Glutamatergic neuron (in vitro differentiated cells): Measurements from ENCODE around the gene SCYL2. TPM values are rescaled to one million over a fixed set of nuclear protein-coding genes. Genes with fewer than 3 reads are reported as not detected.
"Not testable (repeated sequence)": the region's sequence is repeated elsewhere in the genome, so short reads cannot be mapped to it uniquely, and the experiment has no call there.

Experiments
- DNase-seq: peaks from one replicate; pipeline ENCODE4 v3.0.0; 2022
- H3K27ac Mint-ChIP-seq: one replicate; pipeline ENCODE4 v1.8.0; 2020; ENCODE audit warnings: mild to moderate bottlenecking, mixed read lengths, inconsistent platforms; ENCODE audit not compliant: unreplicated experiment
- H3K27me3 Mint-ChIP-seq: one replicate; pipeline ENCODE4 v1.8.0; 2020; ENCODE audit warnings: mild to moderate bottlenecking, moderate library complexity, mixed read lengths, inconsistent platforms; ENCODE audit not compliant: unreplicated experiment
- H3K36me3 Mint-ChIP-seq: one replicate; pipeline ENCODE4 v1.8.0; 2020; ENCODE audit warnings: mild to moderate bottlenecking, mixed read lengths, inconsistent platforms; ENCODE audit not compliant: unreplicated experiment
- H3K4me1 Mint-ChIP-seq: one replicate; pipeline ENCODE4 v1.8.0; 2020; ENCODE audit warnings: mild to moderate bottlenecking, low read depth, mixed read lengths, inconsistent platforms; ENCODE audit not compliant: unreplicated experiment
- H3K4me3 Mint-ChIP-seq: one replicate; pipeline ENCODE4 v1.8.0; 2020; ENCODE audit warnings: mild to moderate bottlenecking, mixed read lengths, inconsistent platforms; ENCODE audit not compliant: unreplicated experiment
- H3K9me3 Mint-ChIP-seq: one replicate; pipeline ENCODE4 v1.8.0; 2020; ENCODE audit warnings: mild to moderate bottlenecking, moderate library complexity, mixed read lengths, inconsistent platforms; ENCODE audit not compliant: unreplicated experiment
- total RNA-seq: library from RNA; stranded (reverse); fragmentation: NEBNext Ultra II Directional; extraction: Animal tissue kit (Norgen Biotek cat#: 25700); gene quantifications from one replicate; pipeline ENCODE4 v1.2.1, GENCODE V29; 2021; ENCODE audit not compliant: unreplicated experiment
- TF ChIP-seq, protein P1 (sequence below): fragments of 200-600 bp; sonication (generic); IDR thresholded peaks from one replicate; pipeline ENCODE4 v1.5.0; 2021; ENCODE audit not compliant: partially characterized antibody, unreplicated experiment

SCYL2 gene
- total RNA-seq, 1 donor from 2014 or later: 106 TPM

DNA sequence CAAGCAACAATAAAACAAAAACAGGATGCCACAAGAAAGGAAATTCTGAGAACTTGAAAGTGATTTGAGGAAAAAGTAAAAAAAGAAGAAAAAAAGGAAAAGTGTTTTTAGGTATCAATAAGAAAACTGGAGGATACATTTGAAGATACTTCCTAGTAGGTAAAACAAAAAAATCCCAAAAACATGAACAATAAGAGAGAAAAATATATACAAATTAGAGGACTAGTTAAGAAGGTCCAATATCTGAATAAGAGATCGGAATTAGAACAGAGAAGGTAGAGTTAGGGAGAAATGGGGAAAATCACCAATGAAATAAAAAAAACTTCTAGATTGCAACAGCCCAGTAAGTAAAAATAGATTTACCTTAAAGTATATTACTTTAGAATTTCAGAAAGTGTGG is 8.8 kb upstream of the SCYL2 start:
- H3K27me3 Mint-ChIP-seq: no peaks in the 10 kb centered on the region
- no peak overlapping the region for H3K27ac Mint-ChIP-seq
- H3K4me3 Mint-ChIP-seq: no peak overlapping the region
- H3K4me1 Mint-ChIP-seq: no peaks in the 10 kb centered on the region
- no peaks in the 10 kb centered on the region for H3K9me3 Mint-ChIP-seq
- DNase-seq: no peak
- TF ChIP-seq, protein P1, sequence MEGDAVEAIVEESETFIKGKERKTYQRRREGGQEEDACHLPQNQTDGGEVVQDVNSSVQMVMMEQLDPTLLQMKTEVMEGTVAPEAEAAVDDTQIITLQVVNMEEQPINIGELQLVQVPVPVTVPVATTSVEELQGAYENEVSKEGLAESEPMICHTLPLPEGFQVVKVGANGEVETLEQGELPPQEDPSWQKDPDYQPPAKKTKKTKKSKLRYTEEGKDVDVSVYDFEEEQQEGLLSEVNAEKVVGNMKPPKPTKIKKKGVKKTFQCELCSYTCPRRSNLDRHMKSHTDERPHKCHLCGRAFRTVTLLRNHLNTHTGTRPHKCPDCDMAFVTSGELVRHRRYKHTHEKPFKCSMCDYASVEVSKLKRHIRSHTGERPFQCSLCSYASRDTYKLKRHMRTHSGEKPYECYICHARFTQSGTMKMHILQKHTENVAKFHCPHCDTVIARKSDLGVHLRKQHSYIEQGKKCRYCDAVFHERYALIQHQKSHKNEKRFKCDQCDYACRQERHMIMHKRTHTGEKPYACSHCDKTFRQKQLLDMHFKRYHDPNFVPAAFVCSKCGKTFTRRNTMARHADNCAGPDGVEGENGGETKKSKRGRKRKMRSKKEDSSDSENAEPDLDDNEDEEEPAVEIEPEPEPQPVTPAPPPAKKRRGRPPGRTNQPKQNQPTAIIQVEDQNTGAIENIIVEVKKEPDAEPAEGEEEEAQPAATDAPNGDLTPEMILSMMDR: no peak
- no peaks in the 10 kb centered on the region for H3K36me3 Mint-ChIP-seq

DNA sequence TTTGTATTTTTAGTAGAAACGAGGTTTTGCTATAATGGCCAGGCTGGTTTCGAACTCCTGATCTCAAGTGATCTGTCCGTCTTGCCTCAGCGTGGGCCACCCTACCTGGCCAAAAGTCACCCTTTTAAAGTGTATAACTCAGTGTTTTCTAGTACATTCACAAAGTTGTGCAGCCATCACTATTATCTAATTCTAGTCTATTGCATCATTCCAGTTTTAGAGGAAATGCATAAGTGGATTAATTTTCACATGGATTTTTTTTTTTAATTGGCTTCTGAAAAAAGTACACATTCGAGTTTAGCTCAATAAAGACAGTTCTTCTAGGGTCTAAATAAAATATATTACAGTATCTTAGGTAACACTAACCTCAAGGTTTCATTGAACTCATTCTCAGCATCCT is 3.8 kb upstream of the SCYL2 start:
- no peak overlapping the region for H3K27ac Mint-ChIP-seq
- no peak overlapping the region for H3K4me3 Mint-ChIP-seq
- peaks cover 1% of the 10 kb centered on the region for H3K4me1 Mint-ChIP-seq
- no peak for DNase-seq
- TF ChIP-seq, protein P1: no peak
- H3K36me3 Mint-ChIP-seq: no peaks in the 10 kb centered on the region
- H3K9me3 Mint-ChIP-seq: peaks cover 4% of the 10 kb centered on the region
- peaks cover 4% of the 10 kb centered on the region for H3K27me3 Mint-ChIP-seq

DNA sequence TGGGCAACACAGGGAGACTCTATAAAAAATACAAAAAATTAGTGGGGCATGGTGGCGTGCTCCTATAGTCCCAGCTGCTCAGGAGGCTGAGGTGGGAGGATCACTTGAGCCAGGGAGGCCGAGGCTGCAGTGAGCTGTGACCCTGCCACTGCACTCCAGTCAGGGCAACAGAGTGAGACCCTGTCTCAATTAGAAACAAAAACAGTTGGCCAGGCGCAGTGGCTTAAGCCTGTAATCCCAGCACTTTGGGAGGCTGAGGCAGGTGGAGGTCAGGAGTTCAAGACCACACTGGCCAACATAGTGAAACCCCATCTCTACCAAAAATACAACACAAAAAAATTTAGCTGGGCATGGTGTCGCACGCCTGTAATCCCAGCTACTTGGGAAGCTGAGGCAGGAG is 1.9 kb upstream of the SCYL2 start:
- H3K9me3 Mint-ChIP-seq, H3K4me1 Mint-ChIP-seq, H3K27me3 Mint-ChIP-seq, H3K4me3 Mint-ChIP-seq, H3K27ac Mint-ChIP-seq, DNase-seq, H3K36me3 Mint-ChIP-seq: not testable (repeated sequence)

DNA sequence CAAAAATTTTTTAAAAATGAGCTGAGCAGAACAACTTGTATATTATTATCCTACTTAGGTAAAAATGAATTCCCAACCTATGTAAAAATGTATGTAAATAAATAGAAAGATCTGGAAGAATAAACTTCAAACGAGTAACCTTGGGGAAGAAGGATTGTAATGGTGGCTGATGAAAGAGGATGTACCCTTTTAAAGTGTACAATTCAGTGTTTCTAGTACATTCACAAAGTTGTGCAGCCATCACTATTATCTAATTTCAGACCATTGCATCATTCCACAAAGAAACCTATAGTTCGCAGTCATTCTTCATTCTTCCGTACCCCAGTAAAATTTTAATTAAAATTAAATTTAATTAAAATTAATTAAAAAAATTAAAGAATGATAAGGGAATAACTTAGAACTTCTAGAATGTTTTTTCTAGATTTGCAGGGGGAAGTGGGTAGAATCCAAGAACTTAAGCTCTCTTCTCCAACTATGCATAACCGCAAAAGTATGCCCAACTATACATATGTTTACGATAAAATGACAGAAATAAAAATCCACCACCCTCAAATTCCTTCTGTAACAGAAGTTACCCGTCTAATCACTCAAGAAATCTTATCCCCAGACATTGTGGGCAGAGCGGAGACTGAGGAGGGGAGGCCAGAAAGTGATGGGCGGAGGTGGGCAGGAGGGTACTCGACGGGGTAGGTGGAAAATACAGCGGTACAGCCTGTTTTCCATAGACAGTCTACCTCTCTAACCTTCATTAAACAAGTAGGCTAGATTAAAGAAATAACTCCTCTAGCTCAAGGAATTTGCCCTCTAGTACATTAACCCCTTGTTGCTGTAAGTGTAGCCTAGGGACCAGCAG is 1.0 kb upstream of the SCYL2 start:
- peaks cover 4% of the 10 kb centered on the region for H3K27me3 Mint-ChIP-seq
- H3K9me3 Mint-ChIP-seq: peaks cover 4% of the 10 kb centered on the region
- H3K27ac Mint-ChIP-seq: peak overlapping the region; percentile 97
- peak overlapping the region; percentile 98 for H3K4me3 Mint-ChIP-seq
- no peak for DNase-seq
- TF ChIP-seq, protein P1: no peak
- H3K4me1 Mint-ChIP-seq: peaks cover 7% of the 10 kb centered on the region
- no peaks in the 10 kb centered on the region for H3K36me3 Mint-ChIP-seq

DNA sequence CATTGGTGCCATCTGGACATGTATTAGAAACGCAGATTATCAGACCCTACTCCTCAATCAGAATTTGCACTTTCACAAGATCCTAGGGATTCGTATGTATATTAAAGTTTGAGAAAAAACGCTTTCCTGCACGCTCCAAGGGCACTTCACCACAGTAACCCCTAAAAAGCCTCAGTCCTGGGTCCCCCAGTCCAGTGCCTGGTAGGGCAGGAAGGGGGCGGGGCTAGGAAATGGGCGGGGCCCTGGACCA is 467 bp upstream of the SCYL2 start:
- H3K36me3 Mint-ChIP-seq: no peaks in the 10 kb centered on the region
- peaks cover 4% of the 10 kb centered on the region for H3K9me3 Mint-ChIP-seq
- H3K4me3 Mint-ChIP-seq: peak overlapping the region; percentile 98
- peak; percentile 97 for DNase-seq
- peak overlapping the region; percentile 97 for H3K27ac Mint-ChIP-seq
- H3K4me1 Mint-ChIP-seq: peaks cover 8% of the 10 kb centered on the region
- H3K27me3 Mint-ChIP-seq: peaks cover 4% of the 10 kb centered on the region
- TF ChIP-seq, protein P1: no peak
